ENCODE data around the gene PUS1.
A peak's percentile ranks its signal among the peaks of the same experiment; 100 is the strongest.

Gene PUS1

DNA sequence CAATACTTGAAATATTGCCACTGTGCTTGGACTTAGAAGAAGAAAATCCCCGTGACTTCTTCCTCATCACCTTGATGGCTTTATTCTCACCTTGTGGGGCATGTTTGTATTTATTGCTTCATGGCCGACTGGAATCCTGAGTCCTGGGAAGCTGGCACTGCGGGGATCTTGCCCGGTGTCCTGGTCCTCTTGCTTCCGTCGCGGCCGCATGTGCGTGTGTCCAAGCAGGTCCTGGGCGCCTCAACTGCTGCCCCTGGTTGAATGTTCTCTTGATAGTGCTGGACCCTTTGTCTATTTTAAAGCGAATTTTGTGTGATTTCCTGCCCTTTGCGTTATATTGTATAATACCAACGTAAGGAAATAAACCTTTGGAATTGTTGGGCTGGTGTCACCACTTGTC, 6.3 kb upstream of the PUS1 start:
- Histone ChIP-seq H3K4me3 (ENCODE audit: low read depth in 1 of 2, low read length in 2 of 2) (no peak overlapping the region), H3K36me3 (ENCODE audit: insufficient read depth, low read length) (peaks cover 42% of the 10 kb centered on the region)

GRCh38 chr12:131923260-131923659, 5.8 kb upstream of the PUS1 start:
- Histone ChIP-seq H3K79me2 (ENCODE audit: insufficient read depth, low read length) (no peaks in the 10 kb centered on the region), H3K27me3 (ENCODE audit: insufficient read depth, low read length, poor library complexity) (no peaks in the 10 kb centered on the region), H3K9ac (ENCODE audit: low read depth, low read length) (no peak overlapping the region), H3K9me3 (ENCODE audit: insufficient read depth, low read length, severe bottlenecking) (no peaks in the 10 kb centered on the region), H2AFZ (ENCODE audit: low read depth, low read length) (no peak overlapping the region), H3K4me3 (ENCODE audit: low read depth in 1 of 2, low read length in 2 of 2) (no peak overlapping the region), H3K27ac (ENCODE audit: low read length) (no peak overlapping the region), H4K20me1 (ENCODE audit: insufficient read depth, low read length) (peaks cover 6% of the 10 kb centered on the region; the same call in 1 of the 2 replicates), H3K4me2 (ENCODE audit: insufficient read depth, low read length) (no peak overlapping the region), H3K36me3 (ENCODE audit: insufficient read depth, low read length) (peaks cover 39% of the 10 kb centered on the region), H3K4me1 (ENCODE audit: insufficient read depth, low read length) (peaks cover 12% of the 10 kb centered on the region; the same call in 1 of the 2 replicates)
- no peak for TF ChIP-seq EZH2 (IDR thresholded peaks at IDR 0.05; ENCODE audit: borderline replicate concordance, low read depth, low read length, severe bottlenecking)
- TF ChIP-seq CTCF (IDR thresholded peaks at IDR 0.05; ENCODE audit: borderline replicate concordance, extremely low read depth, low read length, poor library complexity, severe bottlenecking) = no peak
- DNase-seq (no peak), ATAC-seq (ENCODE audit: insufficient read depth, low read depth) (peak; percentile 16; the same call in 2 of the 3 replicates)

More for the DNA sequence above, 6.3 kb upstream of the PUS1 start:
- ATAC-seq (ENCODE audit: insufficient read depth, low read depth) (no peak), DNase-seq (no peak)
- peaks cover 11% of the 10 kb centered on the region for H4K20me1 ChIP-seq (ENCODE audit: insufficient read depth, low read length)
- no peaks in the 10 kb centered on the region for H3K9me3 ChIP-seq (ENCODE audit: insufficient read depth, low read length, severe bottlenecking)
- no peaks in the 10 kb centered on the region for H3K79me2 ChIP-seq (ENCODE audit: insufficient read depth, low read length)
- peaks cover 8% of the 10 kb centered on the region; the same call in 1 of the 2 replicates for H3K4me1 ChIP-seq (ENCODE audit: insufficient read depth, low read length)
- H3K27me3 ChIP-seq (ENCODE audit: insufficient read depth, low read length, poor library complexity) = no peaks in the 10 kb centered on the region
- H3K27ac ChIP-seq (ENCODE audit: low read length) = no peak overlapping the region
- TF ChIP-seq EZH2 (IDR thresholded peaks at IDR 0.05; ENCODE audit: borderline replicate concordance, low read depth, low read length, severe bottlenecking) (no peak), CTCF (IDR thresholded peaks at IDR 0.05; ENCODE audit: borderline replicate concordance, extremely low read depth, low read length, poor library complexity, severe bottlenecking) (no peak)
- H3K4me2 ChIP-seq (ENCODE audit: insufficient read depth, low read length) = no peak overlapping the region
- no peak overlapping the region for H3K9ac ChIP-seq (ENCODE audit: low read depth, low read length)
- H2AFZ ChIP-seq (ENCODE audit: low read depth, low read length) = no peak overlapping the region

DNA sequence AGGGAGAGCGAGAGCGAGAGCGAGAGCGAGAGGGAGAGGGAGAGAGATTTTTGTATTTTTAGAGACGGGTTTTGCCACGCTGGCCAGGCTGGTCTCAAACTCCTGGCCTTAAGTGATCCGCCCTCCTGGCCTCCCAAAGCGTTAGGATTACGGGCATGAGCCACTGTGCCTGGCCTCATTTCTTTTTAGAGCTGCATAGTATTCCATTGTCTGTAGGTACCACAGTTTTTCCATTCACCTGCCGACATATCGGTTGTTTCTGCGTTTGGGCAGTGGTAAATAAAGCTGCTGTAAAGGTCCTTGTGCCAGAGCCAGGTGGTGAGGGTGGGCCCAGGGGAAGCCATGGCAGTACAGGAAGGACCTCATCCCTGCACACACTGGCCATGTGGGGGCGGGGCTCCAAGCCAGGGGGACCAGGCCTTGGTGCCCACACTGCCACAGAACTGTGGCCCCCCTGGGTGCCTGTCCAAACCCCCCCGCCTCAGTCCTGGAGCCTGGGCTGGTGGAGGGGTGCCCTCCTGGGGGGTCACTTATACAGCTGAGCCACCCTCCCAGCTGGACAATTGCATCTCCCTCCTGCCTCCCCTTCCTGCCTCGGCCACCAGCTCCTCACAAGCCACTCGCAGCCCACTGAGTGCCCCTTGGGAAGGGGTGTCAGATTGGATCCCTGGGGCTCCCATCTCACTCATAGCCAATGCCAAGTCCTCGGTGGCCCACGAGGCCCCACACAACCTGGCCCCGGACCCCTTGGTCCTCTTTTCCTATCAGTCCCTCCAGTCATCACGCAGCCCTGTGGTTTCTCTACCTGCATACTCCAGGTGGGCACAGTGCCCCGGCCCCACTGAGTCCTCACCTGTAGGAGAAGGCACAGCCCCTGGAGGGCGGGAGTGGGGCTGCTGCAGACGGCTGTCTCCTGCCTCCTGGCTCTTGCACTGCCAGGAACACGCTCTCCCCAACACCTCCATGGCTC, 1.7 kb upstream of the PUS1 start:
- no peak for DNase-seq
- Histone ChIP-seq H3K9me3 (ENCODE audit: insufficient read depth, low read length, severe bottlenecking) (no peaks in the 10 kb centered on the region), H2AFZ (ENCODE audit: low read depth, low read length) (no peak overlapping the region), H3K27ac (ENCODE audit: low read length) (no peak overlapping the region), H3K36me3 (ENCODE audit: insufficient read depth, low read length) (peaks cover 21% of the 10 kb centered on the region), H3K27me3 (ENCODE audit: insufficient read depth, low read length, poor library complexity) (no peaks in the 10 kb centered on the region), H3K4me2 (ENCODE audit: insufficient read depth, low read length) (no peak overlapping the region; the same call in 1 of the 2 replicates), H3K9ac (ENCODE audit: low read depth, low read length) (no peak overlapping the region), H3K79me2 (ENCODE audit: insufficient read depth, low read length) (peaks cover 28% of the 10 kb centered on the region), H3K4me1 (ENCODE audit: insufficient read depth, low read length) (peaks cover 33% of the 10 kb centered on the region), H3K4me3 (ENCODE audit: low read depth in 1 of 2, low read length in 2 of 2) (no peak overlapping the region), H4K20me1 (ENCODE audit: insufficient read depth, low read length) (peaks cover 20% of the 10 kb centered on the region; the same call in 1 of the 2 replicates)
- TF ChIP-seq CTCF (IDR thresholded peaks at IDR 0.05; ENCODE audit: borderline replicate concordance, extremely low read depth, low read length, poor library complexity, severe bottlenecking) = no peak
- no peak for TF ChIP-seq EZH2 (IDR thresholded peaks at IDR 0.05; ENCODE audit: borderline replicate concordance, low read depth, low read length, severe bottlenecking)
- ATAC-seq (ENCODE audit: insufficient read depth, low read depth) = no peak
